A673 (cell line): Measurements from ENCODE around the gene HDAC7. TPM values are rescaled to one million over a fixed set of nuclear protein-coding genes. Genes with fewer than 3 reads are reported as not detected.

Source experiments
- BruUV-seq: library from RNA; stranded (reverse); fragments of 400-500 nt; replicated peaks from 2 replicates; lab custom pipeline; 2021; lab: Mats Ljungman, UMichigan
- CTCF ChIA-PET: fragments of 300-600 bp; sonication (Branson Sonifier 250); formaldehyde crosslinking; loops from one replicate; lab custom pipeline; 2022; ENCODE audit warnings: antibody characterized with exemption; lab: Charles Lee
- POLR2A ChIA-PET: fragments of 300-600 bp; sonication (Branson Sonifier 250); formaldehyde crosslinking; loops from one replicate; lab custom pipeline; 2022; ENCODE audit warnings: antibody characterized with exemption; ENCODE audit not compliant: low non-redundant PET; lab: Charles Lee
- DNase-seq: peaks from one replicate; pipeline ENCODE4 v3.0.0-alpha.2; 2015; ENCODE audit warnings: low spot score
- H3K27ac ChIP-seq: fragments of 200-600 bp; sonication (generic); 2 replicates; pipeline ENCODE4 v1.5.1; 2016; ENCODE audit warnings: mixed run types, low read depth, mild to moderate bottlenecking, mixed read lengths, antibody characterized with exemption, low read length; ENCODE audit not compliant: poor library complexity, severe bottlenecking
- H3K27me3 ChIP-seq: fragments of 200-600 bp; sonication (generic); replicated peaks from 2 replicates; pipeline ENCODE4 v1.6.1; 2017; ENCODE audit warnings: mixed run types, low read depth, mild to moderate bottlenecking, mixed read lengths, antibody characterized with exemption, low read length; ENCODE audit not compliant: insufficient read depth, poor library complexity
- H3K36me3 ChIP-seq: fragments of 200-600 bp; sonication (generic); 2 replicates; pipeline ENCODE4 v1.6.1; 2016; ENCODE audit warnings: mixed run types, mild to moderate bottlenecking, mixed read lengths, antibody characterized with exemption, low read length; ENCODE audit not compliant: insufficient read depth, poor library complexity, severe bottlenecking
- H3K4me1 ChIP-seq: fragments of 200-600 bp; sonication (generic); 2 replicates; pipeline ENCODE4 v1.6.1; 2017; ENCODE audit warnings: mixed run types, mild to moderate bottlenecking, mixed read lengths, antibody characterized with exemption, low read length; ENCODE audit not compliant: insufficient read depth, poor library complexity, severe bottlenecking
- H3K4me3 ChIP-seq: fragments of 200-600 bp; sonication (generic); 2 replicates; pipeline ENCODE4 v1.5.1; 2016; ENCODE audit warnings: low read depth, mixed run types, mild to moderate bottlenecking, mixed read lengths, low read length; ENCODE audit not compliant: poor library complexity, severe bottlenecking
- H3K9me3 ChIP-seq: fragments of 200-600 bp; sonication (generic); 2 replicates; pipeline ENCODE4 v1.6.1; 2016; ENCODE audit warnings: mixed run types, low read depth, mild to moderate bottlenecking, mixed read lengths, antibody characterized with exemption, low read length; ENCODE audit not compliant: poor library complexity, severe bottlenecking
- EZH2 ChIP-seq: fragments of 200-600 bp; sonication (generic); IDR thresholded peaks from 2 replicates; pipeline ENCODE4 v1.6.1; 2017; ENCODE audit warnings: borderline replicate concordance, low read depth, mild to moderate bottlenecking, mixed read lengths, antibody characterized with exemption, low read length; ENCODE audit not compliant: poor library complexity, severe bottlenecking
- intact Hi-C: fragments of 100-400 bp; cut with micrococcal nuclease; formaldehyde crosslinking; loops from one replicate; pipeline ENCODE4 v1.10.0; 2022; ENCODE audit not compliant: unreplicated experiment
- total RNA-seq: library from RNA; stranded (reverse); gene quantifications from 2 replicates; pipeline ENCODE4 v1.2.3, GENCODE V29; 2021
- TF ChIP-seq, protein P1 (sequence below): fragments of 300-800, 200-600 bp; sonication (generic); conservative IDR thresholded peaks from 2 replicates; pipeline ENCODE4 v1.5.1; 2017; ENCODE audit warnings: low read depth, mild to moderate bottlenecking, antibody characterized with exemption, low read length, moderate library complexity, mixed read lengths

Gene HDAC7
- total RNA-seq, 1 experiment from 2014 or later, result 58.9 TPM

GRCh38 chr12:47818467-47819137, 1.1 kb downstream of the HDAC7 start:
- POLR2A ChIA-PET, result interaction anchor here (0.6 kb wide), 1 partner anchor 49 kb away, joined by 3 read pairs; no protein-coding TSS in a partner anchor
- no peak for DNase-seq

GRCh38 chr12:47818007-47818376, 1.7 kb downstream of the HDAC7 start:
- TF ChIP-seq, protein P1, sequence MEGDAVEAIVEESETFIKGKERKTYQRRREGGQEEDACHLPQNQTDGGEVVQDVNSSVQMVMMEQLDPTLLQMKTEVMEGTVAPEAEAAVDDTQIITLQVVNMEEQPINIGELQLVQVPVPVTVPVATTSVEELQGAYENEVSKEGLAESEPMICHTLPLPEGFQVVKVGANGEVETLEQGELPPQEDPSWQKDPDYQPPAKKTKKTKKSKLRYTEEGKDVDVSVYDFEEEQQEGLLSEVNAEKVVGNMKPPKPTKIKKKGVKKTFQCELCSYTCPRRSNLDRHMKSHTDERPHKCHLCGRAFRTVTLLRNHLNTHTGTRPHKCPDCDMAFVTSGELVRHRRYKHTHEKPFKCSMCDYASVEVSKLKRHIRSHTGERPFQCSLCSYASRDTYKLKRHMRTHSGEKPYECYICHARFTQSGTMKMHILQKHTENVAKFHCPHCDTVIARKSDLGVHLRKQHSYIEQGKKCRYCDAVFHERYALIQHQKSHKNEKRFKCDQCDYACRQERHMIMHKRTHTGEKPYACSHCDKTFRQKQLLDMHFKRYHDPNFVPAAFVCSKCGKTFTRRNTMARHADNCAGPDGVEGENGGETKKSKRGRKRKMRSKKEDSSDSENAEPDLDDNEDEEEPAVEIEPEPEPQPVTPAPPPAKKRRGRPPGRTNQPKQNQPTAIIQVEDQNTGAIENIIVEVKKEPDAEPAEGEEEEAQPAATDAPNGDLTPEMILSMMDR, result no peak
- no peak for TF ChIP-seq EZH2

More at GRCh38 chr12:47818467-47819137, 1.1 kb downstream of the HDAC7 start:
- H3K4me1 ChIP-seq, result peaks cover 51% of the 10 kb centered on the region
- CTCF ChIA-PET, result interaction anchor here (0.8 kb wide), 1 partner anchor 19 kb away, joined by 3 read pairs; no protein-coding TSS in a partner anchor
- H3K9me3 ChIP-seq, result no peaks in the 10 kb centered on the region
- no peaks in the 10 kb centered on the region for H3K36me3 ChIP-seq
- peak overlapping the region; percentile 76 for H3K27ac ChIP-seq
- intact Hi-C loops, result no loop called here
- BruUV-seq, result no TSS peak
- H3K4me3 ChIP-seq, result peak overlapping the region; percentile 70
- no peaks in the 10 kb centered on the region for H3K27me3 ChIP-seq
- TF ChIP-seq EZH2, result no peak
- TF ChIP-seq, protein P1, result no peak

DNA sequence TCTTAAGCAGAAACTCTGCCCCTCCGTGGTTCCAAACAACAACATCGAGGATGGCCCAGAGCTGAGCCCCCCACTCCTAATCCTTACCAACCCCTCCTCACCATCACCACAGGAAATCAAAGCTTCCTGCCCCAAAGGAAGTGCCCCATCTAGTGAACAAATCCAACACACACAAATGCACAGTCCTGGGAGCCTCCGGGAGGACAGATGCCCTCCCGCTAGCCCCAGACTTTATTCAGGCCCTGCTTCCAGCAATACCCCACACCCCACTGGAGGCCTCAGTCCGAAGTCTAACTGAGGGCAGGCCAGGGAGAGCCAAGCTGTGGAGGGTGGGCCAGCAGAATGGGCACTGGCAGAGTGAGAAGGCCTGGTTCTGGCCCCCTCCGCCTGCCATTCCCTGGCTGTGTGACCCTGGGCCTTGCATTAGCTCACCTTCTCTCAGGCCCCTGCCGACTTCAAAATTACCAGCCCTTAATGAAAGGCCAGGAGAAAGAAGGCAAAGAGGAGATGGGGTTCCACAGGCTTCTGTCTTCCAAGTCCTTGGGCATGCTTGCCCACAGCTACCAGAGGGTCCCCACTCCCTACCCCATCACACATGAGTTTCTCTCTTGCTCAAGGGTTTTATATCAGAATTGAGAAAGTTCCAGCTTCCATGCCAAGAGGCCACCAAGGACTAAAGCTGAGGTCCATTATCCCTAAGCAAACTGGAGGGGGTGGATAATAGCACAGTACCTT, 2.3 kb downstream of the HDAC7 start:
- POLR2A ChIA-PET, result interaction anchor here (0.6 kb wide), 1 partner anchor 433 kb away, joined by 3 read pairs; no protein-coding TSS in a partner anchor
- H3K4me1 ChIP-seq, result peaks cover 61% of the 10 kb centered on the region

More at GRCh38 chr12:47818007-47818376, 1.7 kb downstream of the HDAC7 start:
- Histone ChIP-seq H3K27ac (peak overlapping the region; percentile 76), H3K9me3 (no peaks in the 10 kb centered on the region), H3K4me3 (peak overlapping the region; percentile 70), H3K27me3 (no peaks in the 10 kb centered on the region), H3K4me1 (peaks cover 57% of the 10 kb centered on the region), H3K36me3 (no peaks in the 10 kb centered on the region)
- DNase-seq, result no peak
- ChIA-PET CTCF (interaction anchor here (0.9 kb wide), 2 partner anchors 19 to 21 kb away, joined by 3 to 5 read pairs; no protein-coding TSS in a partner anchor), POLR2A (interaction anchor here (0.6 kb wide), 1 partner anchor 48 kb away, joined by 3 read pairs; no protein-coding TSS in a partner anchor)
- no TSS peak for BruUV-seq
- intact Hi-C loops, result no loop called here

More for the DNA sequence above, 2.3 kb downstream of the HDAC7 start:
- Histone ChIP-seq H3K9me3 (no peaks in the 10 kb centered on the region), H3K36me3 (no peaks in the 10 kb centered on the region), H3K27me3 (no peaks in the 10 kb centered on the region), H3K4me3 (no peak overlapping the region), H3K27ac (peak overlapping the region; percentile 76)
- CTCF ChIA-PET, result interaction anchor here (0.9 kb wide), 2 partner anchors 20 to 21 kb away, joined by 3 to 5 read pairs; no protein-coding TSS in a partner anchor
- no peak for DNase-seq
- no peak for TF ChIP-seq EZH2
- TF ChIP-seq, protein P1, result peak; percentile 39
- TSS peak; percentile 43 for BruUV-seq
- intact Hi-C loops, result no loop called here
